PFSK-1 (cell line): Measurements from ENCODE around the gene NDUFAF5.

ENCODE experiments used
- FOXP2 ChIP-seq: optimal IDR thresholded peaks from 2 replicates; pipeline ENCODE3; 2011; ENCODE audit warnings: borderline replicate concordance, control low read depth, inconsistent platforms; ENCODE audit not compliant: insufficient read depth; ENCODE audit errors: extremely low read length, extremely low read depth
- POLR2AphosphoS5 ChIP-seq: IDR thresholded peaks from 2 replicates; pipeline ENCODE4 v1.6.1; 2012; ENCODE audit warnings: low read depth, mild to moderate bottlenecking, control low read depth, low read length, moderate library complexity
- REST ChIP-seq, 2 experiments: IDR thresholded peaks; 2 replicates each; pipeline versions ENCODE4 v1.6.1 to v1.8.0; 2011 to 2012; ENCODE audit warnings: low read depth in 2 of 2, low read length in 2 of 2, control low read depth in 1 of 2, inconsistent platforms in 1 of 2, mild to moderate bottlenecking in 1 of 2, moderate library complexity in 1 of 2; ENCODE audit not compliant: insufficient read depth in 1 of 2
- SIN3A ChIP-seq: IDR thresholded peaks from 2 replicates; pipeline ENCODE4 v1.6.1; 2012; ENCODE audit warnings: mild to moderate bottlenecking, low read length, moderate library complexity, borderline replicate concordance; ENCODE audit not compliant: insufficient read depth
- TAF1 ChIP-seq: IDR thresholded peaks from 2 replicates; pipeline ENCODE4 v1.6.1; 2012; ENCODE audit warnings: low read length, control low read depth, borderline replicate concordance; ENCODE audit not compliant: insufficient read depth

The NDUFAF5 gene

GRCh38 chr20:13841206-13841605 is 56.4 kb downstream of the NDUFAF5 start:
- no peak for TF ChIP-seq SIN3A
- TF ChIP-seq FOXP2, result no peak
- TF ChIP-seq POLR2AphosphoS5, result no peak
- TF ChIP-seq TAF1, result no peak
- TF ChIP-seq REST (IDR thresholded peaks at IDR 0.05; ENCODE audit: insufficient read depth in 1 of 2, low read depth in 2 of 2, low read length in 2 of 2), result no peak

DNA sequence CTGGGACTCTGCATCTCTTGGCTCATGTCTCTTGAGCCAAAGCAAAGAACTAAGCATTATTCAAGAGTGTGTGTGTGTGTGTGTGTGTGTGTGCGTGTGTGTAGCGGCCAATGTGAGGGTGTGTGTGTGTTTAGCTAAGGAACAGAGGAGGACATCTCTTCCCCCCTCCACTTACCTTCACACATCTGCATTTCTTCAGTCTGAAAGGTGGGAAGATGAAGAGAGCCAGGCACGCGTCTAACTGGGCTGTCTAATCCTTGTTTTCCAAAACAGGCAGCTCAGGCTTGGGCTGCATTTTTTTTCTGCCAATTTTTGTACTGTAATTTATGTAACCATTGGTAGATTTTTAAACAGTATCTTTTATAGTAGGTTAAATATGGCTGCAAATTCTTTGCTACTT is 59.5 kb downstream of the NDUFAF5 start:
- TF ChIP-seq REST (IDR thresholded peaks at IDR 0.05; ENCODE audit: insufficient read depth in 1 of 2, low read depth in 2 of 2, low read length in 2 of 2) (no peak), SIN3A (no peak), FOXP2 (no peak), TAF1 (no peak), POLR2AphosphoS5 (no peak)

DNA sequence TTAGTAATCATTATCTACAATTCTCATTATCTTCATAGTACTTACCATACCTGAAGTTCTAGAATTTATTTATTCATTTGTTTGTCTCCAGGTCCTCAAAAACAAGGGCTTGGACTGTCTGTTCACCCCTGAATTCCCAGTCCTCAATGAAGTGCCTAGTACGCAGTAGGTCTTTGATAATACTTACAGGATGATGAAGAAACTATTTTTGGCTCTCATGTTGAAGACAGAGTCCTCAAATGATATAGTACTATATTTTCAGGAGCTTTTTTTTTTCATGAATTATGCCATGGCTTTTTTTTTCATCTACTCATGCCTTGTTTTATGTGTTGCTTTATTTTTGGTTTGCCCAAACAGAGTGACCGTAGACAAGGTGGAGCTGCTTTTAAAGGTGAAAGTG is 66.5 kb downstream of the NDUFAF5 start:
- no peak for TF ChIP-seq SIN3A
- TF ChIP-seq POLR2AphosphoS5, result no peak
- TF ChIP-seq FOXP2, result no peak
- TF ChIP-seq TAF1, result no peak
- TF ChIP-seq REST (IDR thresholded peaks at IDR 0.05; ENCODE audit: insufficient read depth in 1 of 2, low read depth in 2 of 2, low read length in 2 of 2), result no peak

DNA sequence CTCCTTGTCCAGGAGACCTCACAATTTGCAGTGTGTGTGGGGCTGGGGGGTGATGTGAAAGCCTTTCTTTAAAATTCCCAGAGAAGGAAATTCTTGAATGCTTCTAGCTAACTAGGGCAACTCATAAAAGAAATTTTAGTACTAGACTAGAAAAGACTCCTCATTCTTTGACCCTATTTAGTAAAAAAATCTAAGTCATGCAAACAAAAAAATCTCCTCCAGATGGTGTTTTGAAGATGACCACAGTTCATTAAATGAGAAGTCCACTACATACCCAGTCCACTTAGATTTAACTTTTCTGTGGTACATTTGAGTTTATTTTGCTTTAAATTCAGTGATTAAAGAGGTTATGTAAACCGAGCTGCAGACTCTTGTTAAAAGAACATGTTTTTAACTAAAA is 67.5 kb downstream of the NDUFAF5 start:
- TF ChIP-seq FOXP2 (no peak), POLR2AphosphoS5 (no peak), SIN3A (no peak)

DNA sequence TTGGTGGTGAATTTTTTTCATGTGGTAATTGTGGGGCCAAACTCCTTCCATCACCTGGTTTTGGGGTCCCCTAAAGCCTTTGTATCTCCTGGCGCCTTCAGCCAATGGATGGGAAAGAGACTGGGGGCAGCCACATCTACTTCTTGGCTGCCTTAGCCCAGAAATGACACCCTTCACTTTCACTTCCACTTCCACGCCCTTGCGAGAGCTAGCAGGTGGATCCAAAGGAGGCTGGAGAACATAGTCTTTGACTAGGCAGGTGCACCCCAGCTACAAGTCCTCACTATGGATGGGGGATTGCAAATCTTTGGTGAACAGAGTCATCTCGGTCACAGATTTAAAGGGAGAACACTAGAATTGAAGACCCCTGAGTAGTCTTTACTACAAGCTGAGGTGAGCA is 70.8 kb downstream of the NDUFAF5 start:
- TF ChIP-seq FOXP2 (no peak), TAF1 (no peak), REST (IDR thresholded peaks at IDR 0.05; ENCODE audit: insufficient read depth in 1 of 2, low read depth in 2 of 2, low read length in 2 of 2) (no peak), SIN3A (no peak), POLR2AphosphoS5 (no peak)
